Activated effector memory CD4-positive, alpha-beta T cell treated with Interleukin-2 at 50 U/mL for 16 hours (primary cell): ENCODE data around the gene RRBP1.

Experiments
- DNase-seq: peaks from one replicate; pipeline ENCODE4 v3.0.0-alpha.2; 2020

RRBP1 gene, protein sequence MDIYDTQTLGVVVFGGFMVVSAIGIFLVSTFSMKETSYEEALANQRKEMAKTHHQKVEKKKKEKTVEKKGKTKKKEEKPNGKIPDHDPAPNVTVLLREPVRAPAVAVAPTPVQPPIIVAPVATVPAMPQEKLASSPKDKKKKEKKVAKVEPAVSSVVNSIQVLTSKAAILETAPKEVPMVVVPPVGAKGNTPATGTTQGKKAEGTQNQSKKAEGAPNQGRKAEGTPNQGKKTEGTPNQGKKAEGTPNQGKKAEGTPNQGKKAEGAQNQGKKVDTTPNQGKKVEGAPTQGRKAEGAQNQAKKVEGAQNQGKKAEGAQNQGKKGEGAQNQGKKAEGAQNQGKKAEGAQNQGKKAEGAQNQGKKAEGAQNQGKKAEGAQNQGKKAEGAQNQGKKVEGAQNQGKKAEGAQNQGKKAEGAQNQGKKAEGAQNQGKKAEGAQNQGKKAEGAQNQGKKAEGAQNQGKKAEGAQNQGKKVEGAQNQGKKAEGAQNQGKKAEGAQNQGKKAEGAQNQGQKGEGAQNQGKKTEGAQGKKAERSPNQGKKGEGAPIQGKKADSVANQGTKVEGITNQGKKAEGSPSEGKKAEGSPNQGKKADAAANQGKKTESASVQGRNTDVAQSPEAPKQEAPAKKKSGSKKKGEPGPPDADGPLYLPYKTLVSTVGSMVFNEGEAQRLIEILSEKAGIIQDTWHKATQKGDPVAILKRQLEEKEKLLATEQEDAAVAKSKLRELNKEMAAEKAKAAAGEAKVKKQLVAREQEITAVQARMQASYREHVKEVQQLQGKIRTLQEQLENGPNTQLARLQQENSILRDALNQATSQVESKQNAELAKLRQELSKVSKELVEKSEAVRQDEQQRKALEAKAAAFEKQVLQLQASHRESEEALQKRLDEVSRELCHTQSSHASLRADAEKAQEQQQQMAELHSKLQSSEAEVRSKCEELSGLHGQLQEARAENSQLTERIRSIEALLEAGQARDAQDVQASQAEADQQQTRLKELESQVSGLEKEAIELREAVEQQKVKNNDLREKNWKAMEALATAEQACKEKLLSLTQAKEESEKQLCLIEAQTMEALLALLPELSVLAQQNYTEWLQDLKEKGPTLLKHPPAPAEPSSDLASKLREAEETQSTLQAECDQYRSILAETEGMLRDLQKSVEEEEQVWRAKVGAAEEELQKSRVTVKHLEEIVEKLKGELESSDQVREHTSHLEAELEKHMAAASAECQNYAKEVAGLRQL (N-terminal part only)

DNA sequence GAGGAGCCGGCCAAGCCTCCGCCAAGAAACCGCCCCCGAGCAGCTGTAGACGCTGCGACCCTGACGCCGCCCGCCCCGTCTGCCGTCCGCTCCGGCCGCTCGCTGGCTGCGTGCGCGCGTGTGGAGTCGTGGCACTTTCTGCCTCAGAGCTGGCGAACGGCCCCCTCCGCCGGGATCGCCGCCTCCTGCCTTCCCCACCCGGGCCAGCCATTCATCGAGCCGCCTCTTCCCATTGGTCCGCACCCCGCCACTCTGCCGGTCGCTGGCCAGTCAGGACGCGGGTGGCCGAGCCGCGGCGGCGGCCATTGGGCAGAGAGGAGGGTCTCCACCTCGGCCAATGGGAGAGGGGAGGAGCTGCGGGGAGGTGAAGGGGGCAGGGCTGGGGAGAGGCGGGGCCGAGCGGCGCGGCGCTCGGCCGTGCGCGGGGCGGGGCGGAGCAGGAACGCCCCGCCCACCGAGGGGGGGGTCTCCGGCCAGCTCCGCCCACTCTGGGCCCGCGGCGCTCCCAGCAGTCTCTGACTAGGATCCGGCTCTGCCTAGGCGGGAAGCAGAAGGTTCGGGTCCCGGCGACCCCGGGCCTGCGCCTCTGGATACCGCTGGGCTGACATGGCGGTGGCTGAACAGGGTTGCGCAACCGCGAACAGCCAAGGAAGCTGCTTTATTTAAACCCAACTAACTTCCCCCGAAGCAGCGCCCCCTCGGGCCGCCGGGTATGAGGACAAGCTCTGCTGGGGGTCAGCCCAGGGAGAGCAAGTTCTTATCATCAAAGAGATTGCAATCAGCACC is at the start of gene RRBP1:
RRBP1 (minus strand) TSS at position 140 of the 786 bp plus-strand sequence. CDS start 21,735 bp downstream, outside the sequence.
- peak; percentile 96 for DNase-seq

DNA sequence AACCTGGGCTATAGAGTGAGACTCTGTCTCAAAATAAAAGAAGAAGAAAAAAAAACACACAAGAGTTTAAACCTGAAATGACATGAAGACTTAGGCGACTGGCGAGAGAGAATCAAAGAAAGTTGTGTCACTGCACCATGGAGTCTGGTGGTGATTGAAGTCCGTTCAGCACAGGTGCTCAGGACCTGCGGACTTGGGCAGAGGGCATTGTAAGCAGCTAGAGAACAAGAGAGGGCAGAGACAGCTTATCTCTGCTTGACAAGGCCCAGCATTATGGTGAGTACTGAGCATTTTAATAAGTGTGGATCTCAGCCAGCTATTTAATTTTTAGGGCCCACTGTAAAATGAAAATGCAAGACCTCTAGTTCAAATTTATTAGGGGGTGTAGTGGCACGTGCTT is 49.2 kb upstream of the RRBP1 start:
- DNase-seq: no peak

DNA sequence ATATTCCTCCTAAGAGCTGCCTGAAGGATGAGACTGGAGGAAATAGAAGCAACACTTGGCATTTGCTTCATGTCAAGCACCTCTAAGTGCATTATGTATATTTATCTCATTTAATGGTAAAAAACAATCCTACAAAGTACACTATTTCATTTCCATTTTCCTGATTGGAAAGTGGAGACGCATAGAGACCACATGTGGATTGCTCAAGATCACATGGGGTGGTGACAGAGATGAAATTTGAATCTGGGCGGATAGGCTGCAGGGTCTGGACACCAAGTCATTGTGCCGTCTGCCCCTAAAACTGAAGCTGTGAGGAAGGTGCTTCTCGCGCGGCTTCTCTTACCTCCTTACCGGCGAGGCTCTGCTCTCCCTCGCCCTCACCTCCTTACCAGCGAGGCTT is 48.0 kb upstream of the RRBP1 start:
- no peak for DNase-seq

DNA sequence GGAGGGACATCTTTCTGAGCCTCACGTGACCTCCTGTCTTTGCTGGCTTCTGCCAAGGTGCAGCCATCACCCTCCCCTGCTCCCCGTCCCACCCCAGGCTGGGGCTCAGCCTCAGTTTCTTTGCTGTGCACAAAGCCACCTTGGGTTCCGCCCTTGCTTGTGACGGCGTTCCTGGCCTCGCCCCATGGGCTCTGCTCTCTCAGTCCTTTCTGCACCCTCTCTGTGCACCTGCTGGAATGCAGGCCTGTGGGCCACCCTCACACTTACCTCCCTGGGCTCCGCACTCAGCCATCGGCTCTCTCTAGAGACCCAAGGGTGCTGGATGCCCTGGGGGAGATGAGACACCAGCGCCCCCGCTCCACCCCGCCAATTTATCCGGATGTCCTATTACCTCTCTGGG is 46.0 kb upstream of the RRBP1 start:
- DNase-seq: no peak

DNA sequence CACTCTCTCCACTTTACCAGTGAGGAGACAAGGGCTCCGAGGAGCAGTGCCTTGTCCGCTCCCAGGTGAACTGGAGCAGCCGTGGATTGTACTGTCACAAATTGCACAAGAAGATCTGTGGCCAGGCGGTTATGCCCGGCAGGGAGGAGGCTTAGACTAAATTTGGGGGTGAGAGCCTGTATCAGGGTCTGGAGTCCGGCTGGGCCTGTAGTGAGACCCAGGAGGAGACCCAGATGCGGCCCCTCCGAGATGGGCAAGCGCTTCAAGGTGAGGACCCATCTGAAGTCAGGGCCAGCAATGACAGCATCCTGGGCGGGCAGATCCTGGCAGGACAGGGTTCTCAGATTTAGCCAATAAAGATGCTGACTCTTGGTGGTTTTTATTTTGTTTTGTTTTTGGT is 45.3 kb upstream of the RRBP1 start:
- no peak for DNase-seq

DNA sequence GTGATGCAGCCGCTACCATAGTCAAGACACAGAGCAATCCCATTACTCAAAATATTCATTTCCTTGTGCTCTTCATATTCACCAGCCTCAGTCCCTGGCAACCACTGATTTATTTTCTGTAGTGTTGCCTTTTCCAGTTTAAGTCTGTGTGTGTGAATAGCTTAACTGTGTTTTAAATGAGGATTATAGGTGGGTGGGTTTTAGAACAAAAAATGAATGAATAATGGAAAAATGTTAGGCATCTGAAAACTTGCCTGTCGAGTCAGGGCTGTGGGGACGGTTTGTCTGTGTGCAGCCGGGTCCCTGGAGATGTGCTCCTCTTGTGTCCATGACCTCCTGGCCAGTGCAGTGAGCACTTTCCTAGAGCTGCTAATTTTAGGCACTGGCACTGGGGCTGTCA is 44.9 kb upstream of the RRBP1 start:
- no peak for DNase-seq

DNA sequence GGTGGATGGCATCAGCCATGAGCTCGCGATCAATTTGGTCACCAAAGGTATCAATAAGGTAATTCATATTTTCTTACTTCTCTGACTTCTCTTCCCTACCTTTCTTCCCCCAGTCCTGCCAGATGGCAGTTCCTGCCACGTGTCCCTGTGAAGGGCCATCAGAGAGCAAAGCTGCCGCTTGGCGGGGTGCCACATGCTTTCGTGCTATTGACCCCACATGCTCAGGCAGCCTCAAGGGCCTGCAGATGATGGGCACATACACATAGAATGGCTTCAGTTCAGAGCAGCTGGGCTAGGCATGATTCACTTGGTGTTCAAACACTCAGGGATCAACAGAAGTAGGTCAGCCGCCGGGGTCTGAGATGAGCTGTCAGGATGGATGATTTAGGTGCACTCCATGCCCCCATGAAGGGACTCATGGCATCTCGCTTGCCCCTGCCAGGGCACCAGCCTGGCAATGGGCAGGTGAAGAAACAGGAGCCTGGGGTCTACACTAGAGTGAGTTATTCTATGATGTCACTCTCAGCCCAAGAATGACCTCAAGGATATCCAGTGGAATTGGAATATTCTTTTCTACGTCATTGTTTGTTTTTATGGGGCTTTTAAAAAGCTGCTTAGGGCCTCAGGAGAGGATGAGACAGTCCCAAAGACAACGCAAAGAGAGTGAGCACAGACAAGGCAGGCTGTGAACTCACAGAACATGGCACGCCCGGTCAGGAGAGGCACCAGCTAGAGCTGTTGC is 43.2 kb upstream of the RRBP1 start:
- no peak for DNase-seq

DNA sequence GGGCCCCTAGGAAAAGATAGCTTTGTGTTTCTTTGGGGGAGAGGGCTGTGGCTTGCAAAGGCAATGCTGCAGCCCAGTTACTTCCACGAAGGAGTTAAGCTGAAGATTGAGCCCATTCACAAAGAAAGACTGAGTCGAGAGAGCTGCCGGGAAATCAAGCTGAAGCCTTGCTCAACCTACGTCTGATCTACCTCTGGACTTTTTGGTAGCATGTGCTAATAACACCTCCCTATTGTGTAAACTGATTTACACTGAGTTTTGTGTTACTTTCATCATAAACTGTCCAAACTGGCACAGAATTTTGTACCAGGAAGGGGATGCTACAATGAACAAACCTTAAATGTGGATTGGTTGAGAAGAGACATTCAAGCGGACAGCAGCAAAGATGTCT is 41.3 kb upstream of the RRBP1 start:
- DNase-seq: no peak

DNA sequence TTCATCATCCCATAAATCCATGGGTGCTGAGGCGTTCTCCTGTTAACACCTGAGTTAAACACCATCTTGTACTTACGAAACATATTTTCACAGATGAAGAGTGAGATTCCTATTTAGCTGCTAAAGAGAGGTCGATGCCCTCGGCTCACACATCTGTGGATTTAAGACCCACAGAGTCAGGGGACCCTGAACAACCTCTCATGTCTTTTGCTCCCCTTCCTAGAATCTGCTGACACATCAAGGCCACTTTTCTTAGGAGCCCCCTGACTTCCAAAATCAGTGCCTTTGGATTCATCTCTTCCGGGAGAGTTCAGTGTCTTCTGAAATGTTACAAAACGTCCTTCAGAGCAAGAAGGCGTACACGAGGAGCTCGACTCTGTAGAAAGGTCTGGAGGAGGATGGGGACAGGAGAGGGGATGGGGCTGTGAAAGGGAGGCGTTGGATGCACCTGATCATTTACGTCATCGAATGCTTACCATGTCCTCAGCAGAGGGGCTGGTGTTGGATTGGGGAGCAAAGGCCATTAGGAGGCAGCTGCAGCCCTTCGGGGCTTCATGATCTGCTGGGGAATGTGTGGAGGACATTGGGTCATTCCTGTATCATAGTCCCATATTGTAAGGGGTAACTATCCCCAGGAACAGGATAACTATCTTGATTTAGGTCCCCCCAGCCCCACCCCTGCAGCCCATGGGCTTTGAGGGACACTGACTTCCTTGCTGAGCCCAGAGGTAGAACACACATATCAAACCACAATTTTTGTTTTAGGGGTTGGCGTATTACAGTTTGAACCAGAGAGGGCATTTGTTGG is 40.7 kb upstream of the RRBP1 start:
- no peak for DNase-seq

DNA sequence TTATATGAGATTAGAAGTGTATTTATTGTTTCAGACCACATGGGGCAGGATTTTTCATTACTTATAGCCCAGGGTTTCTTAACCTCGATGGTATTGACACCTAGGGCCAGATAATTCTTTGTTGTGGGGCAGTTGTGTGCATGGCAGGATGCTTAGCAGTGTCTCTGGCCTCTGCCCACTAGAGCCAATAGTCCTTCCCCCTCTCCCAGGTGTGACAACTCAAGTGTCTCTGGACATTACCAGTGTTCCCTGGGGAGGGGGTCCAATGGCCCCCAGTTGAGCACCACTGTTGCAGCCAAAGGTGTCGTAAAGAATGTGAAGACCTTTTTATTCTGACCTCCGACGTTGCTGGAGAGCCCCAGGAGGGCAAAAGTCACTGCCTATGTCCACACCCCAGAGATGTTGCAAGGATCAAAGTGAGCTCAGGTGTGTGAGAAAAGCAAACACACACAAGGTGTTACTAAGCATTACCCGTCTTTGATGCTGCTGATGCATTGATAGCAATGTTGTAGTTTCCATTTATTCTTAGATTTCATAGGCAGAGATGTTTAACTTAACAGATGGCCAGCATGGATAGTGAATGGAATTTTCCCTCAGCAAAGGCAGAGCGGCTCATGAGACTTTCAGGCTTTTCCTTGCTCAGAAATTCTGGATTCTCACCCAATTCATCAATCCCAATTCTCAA is 39.9 kb upstream of the RRBP1 start:
- no peak for DNase-seq

DNA sequence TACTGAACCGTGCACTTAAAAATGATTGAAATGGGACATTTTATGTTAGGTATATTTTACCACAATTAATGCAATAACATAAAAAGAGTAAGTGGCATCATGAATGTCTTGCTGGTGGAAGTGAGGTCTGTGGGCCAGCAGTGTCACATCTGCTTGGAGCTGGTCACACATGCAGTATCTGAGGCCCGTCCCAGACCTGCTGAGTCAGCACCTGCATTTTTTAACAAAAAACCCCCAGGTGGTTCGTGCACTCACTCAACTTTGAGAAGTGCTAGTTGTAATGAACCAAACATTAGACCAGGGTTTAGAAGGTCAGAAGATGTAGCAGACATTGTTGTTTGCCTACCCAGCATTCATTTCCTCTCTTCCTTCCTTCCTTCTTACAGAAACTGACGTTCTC is 38.7 kb upstream of the RRBP1 start:
- DNase-seq: no peak

DNA sequence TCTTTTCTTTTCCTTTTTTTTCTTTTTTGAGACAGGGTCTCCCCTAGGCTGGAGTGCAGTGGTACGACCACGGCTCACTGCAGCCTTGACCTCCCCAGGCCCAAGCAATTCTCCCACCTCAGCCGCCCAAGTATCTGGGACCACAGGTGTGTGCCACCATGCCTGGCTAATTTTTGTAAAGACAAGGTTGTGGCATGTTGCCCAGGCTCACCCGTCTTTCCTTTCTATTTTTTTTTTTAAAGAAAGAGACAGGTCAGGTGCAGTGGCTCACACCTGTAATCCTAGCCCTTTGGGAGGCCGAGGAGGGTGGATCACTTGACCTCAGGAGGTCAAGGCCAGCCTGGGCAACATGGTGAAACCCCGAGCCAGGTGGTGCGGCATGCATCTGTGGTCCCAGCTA is 34.3 kb upstream of the RRBP1 start:
- no peak for DNase-seq

DNA sequence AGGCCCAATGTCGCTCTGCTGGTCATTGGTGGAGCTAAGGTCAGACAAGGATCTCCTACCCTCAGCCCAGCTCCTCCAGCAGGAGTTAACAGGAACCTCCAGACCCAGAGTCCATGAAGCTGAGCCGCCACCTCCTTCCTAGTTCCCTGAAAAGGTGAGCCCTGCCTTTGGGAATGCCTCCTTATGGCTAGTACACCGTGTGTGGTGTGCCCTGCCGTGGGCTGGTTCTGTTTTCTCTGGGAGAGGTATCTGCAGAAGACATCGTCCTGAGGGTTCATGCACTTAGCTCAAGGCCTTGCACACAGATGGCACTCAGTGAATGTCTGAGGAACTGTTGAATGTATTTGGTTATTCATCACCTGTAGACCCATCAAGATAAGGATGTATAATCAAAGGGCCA is 33.0 kb upstream of the RRBP1 start:
- DNase-seq: no peak

DNA sequence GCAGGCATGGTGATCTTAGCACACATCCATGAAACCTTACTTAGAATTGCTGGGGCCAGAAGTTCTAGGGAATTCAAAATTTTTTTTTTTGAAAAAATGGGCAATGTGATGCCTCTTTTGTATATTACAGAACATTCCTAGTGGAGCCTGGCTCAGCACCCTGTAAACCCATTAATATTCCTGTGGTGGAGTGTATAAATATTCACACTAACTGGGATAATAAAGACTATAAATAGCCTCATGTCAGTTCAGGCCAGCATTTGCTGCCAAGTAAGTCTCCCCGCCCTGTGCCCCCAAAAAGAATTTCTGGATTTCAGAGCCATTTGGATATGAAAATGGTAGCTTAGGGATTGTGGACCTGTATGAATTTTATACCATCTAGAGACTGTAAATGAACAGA is 32.6 kb upstream of the RRBP1 start:
- DNase-seq: no peak

DNA sequence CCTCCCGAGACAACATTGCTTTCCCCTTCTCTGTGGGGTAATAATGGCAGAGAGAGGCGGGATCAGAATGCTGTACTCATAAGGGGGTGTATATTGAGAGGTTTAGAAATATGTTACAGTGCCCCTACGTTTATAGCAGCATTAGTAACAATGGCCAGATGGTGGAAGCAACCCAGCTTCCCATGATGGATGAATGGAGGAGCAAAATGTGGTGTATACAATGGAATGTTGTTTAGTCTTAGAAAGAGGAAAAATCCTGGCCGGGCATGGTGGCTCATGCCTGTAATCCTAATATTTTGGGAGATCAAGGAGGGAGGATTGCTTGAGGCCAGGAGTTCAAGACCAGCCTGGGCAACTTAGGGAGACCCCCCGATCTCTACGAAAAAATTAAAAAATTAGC is 30.7 kb upstream of the RRBP1 start:
- no peak for DNase-seq

DNA sequence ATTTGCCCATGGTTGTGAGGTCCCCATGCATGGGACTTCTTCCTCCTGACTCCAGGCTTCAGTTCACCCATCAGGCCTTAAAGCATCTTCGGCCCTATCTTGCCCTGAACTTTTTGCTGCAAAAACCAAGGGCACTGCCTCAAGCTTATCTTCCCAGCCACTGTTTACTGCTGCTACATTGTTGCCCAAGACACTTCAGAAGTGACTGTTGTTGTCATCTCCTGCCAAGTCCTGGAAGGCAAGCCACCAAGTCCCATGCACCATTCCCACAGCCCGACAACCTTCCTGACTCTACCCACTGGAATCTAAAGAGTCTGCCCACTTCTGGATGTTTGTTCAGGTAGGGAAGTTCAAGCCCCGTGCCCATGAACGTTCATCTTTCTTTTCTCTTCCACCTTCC is 30.2 kb upstream of the RRBP1 start:
- no peak for DNase-seq

DNA sequence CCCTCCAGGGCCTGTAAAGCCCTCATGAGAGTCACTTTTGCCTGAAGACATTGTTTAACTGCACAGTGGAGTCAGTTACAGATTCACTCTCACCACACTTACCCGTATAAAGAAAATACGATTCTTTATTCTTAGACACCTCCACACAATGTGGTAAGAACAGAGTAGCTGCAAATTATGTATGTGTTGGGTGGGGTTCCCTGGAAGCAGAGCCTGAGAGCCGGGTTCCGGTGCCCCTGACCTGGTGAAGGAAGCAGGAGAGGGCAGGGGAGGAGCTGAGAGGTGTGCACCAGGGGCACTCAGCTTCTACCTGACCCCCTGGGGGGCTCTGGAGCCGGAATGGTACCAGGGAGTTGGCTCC is 29.2 kb upstream of the RRBP1 start:
- no peak for DNase-seq

DNA sequence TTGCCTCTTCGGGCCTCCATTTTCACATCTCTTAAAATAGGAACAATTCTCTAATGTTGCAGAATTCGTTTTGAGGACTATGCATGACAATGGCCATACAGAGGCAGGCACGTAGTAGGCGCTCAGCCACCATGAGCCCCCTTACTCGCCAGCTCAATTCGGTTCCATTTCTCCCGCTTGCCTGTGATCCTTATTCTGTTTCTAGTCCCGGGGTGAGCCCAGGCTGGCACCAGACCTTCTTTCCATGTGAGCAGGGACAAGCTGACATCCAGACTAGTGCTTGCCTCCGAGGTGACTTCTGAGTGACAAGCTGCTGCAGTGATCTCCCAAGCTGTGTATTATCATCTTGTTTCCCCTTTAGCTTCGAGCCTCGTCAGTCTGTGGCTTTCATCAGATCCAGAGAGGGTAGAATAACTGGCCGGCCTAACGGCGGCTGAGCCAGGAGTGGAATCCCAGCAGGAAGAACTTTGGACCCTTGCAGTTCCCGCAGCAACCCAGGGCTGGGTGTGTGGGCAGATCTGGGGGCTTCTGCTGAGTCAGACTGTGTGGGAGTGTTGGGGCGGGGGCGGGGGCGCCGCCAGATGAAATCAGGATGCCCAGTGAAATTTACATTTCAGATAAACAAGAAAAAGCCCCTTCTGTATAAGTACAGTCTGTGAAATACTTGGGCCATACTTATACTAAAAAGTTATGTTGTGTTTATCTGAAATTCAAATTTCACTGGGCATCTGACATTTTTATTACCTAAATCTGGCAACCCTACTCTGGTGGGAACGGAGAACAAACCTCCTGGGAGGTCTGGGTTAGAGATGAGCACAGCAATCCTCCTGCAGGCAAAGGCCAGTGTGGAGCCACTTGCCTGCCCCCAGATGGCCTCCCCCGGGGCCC is 28.6 kb upstream of the RRBP1 start:
- no peak for DNase-seq
